ENCODE results near the gene PTPRJ. TPM values are rescaled to one million over a fixed set of nuclear protein-coding genes. Genes with fewer than 3 reads are reported as not detected.
A peak's percentile ranks its signal among the peaks of the same experiment; 100 is the strongest.
"Not testable (repeated sequence)": the region's sequence is repeated elsewhere in the genome, so short reads cannot be mapped to it uniquely, and the experiment has no call there.

PTPRJ gene
- total RNA-seq, 1 experiment from 2014 or later: 15.2 TPM

DNA sequence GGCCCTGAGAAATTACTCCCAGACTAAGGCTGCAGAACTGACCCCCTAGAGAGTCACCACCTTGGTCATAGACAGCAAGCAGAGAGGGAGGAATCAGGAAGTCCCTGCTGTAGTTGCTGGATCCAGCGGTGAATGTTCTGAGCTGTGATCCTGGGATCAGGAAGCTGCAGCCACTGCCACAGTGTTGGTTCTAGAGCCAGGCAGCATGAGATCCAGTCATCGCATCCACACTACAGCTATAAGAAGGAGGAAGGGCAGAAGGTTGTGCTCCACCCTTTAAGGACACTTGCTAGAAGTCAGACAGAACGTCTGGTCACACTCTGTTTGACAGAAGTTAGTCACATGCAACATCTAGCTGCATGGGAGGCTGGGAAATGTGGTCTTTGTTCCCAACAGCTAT, 131.5 kb downstream of the PTPRJ start:
- DNase-seq (ENCODE audit: low spot score): no peak

DNA sequence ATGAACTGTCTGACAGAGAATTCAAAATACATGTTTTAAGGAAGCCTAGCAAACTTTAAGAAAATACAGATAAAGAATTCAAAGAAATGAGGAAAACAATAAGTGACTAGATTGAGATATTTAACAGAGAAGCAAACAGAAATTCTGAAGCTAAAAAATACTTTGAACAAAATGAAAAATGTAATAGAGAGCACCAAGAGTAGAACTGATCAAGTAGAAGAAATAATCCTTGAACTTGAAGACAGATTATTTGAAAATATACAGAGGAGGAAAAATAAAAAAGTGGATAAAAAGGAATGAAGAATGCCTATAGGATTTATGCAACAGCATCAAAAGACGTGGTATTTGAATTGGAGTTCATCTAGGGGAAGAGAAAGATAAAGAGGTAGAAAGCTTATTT, 134.4 kb downstream of the PTPRJ start:
- no peak for DNase-seq (ENCODE audit: low spot score)

DNA sequence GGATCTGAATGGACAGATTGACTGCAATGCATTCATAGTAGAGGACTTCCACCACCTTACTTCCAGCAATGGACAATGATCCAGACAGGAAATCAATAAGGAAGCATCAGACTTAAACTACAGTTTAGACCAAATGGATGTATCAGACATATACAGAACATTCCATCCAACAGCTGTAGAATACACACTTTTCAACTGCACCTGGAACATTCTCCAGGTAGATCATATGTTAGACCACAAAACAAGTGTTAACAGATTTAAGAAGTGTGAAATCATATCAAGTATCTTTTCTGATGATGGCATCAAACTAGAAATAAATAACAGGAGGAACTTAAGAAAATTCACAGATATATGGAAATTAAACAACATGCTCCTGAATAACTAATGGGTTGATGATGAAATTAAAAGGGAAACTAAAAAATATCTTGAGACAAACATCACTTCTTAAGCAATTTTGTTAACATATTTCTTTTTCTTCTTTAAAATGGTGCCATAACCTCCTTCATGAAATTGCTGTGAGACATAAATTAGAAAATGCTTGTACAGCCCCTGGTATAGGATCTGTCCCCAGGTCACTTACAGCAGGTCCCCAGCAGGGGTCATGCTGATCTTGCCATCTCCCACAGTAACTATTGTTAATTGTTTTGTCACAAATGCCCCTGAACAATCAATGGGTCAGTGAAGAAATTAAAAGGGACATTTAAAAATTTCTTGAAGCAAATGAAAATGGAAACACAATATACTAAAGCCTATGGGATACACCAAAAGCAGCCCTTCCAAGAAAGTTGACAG, 136.3 kb downstream of the PTPRJ start:
- no peak for DNase-seq (ENCODE audit: low spot score)

DNA sequence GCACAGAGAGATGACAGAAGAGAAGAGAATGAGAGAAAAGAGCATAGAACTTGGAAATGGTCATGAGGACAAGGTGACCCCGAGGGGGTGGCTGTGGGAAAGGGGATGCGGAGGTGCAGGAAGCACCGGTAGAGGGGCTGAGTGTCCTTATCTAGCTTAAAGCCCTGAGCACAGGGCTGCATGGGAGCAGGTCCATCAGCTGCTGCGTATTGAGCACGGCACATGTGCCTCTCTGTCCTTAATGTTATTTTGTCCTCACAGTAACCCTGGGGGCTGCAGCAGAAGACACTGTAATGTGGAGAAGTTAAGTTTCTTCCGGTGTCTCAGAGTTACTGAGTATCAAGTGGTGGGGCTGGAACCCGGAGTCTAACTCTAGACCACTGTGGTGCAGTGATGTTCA, 141.9 kb downstream of the PTPRJ start:
- DNase-seq (ENCODE audit: low spot score): no peak

DNA sequence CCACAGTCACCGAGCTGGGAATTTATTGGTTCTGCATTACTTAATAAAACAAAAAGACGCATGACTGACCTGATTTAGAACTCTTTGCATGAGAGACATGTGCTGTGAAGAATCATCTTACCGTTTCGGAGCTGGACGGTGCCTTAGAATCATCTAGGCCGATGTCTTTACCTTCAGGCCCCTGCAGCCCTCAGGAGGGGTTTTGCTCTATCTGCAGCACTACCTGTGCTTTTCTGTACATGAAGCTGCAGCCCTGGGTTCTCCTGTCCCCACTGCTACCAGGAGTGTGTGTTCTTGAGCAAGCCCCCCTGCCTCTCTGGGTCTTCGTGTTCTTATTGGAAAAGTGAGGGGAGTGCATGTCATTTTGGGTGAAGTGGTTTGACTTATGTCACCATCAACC, 142.3 kb downstream of the PTPRJ start:
- no peak for DNase-seq (ENCODE audit: low spot score)

DNA sequence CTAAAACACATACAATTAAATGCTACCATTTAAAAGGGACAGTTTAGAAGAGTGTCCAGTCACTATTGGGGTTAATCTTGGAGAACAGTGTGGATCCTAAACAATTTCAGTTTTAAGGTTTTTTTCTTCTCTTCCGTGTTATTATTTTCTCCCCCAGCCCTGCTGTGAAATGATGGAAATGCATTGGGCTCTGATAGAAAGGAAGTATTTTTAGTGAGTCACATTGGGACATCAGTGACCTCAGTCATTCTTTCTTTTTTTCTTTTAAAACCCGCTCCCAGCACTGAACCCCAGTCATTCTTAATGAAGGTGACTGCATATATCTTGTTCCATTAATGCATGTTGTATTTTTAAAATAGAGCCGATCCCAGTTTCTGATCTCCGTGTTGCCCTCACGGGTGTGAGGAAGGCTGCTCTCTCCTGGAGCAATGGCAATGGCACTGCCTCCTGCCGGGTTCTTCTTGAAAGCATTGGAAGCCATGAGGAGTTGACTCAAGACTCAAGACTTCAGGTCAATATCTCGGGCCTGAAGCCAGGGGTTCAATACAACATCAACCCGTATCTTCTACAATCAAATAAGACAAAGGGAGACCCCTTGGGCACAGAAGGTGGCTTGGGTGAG, 143.0 kb downstream of the PTPRJ start:
- no peak for DNase-seq (ENCODE audit: low spot score)

DNA sequence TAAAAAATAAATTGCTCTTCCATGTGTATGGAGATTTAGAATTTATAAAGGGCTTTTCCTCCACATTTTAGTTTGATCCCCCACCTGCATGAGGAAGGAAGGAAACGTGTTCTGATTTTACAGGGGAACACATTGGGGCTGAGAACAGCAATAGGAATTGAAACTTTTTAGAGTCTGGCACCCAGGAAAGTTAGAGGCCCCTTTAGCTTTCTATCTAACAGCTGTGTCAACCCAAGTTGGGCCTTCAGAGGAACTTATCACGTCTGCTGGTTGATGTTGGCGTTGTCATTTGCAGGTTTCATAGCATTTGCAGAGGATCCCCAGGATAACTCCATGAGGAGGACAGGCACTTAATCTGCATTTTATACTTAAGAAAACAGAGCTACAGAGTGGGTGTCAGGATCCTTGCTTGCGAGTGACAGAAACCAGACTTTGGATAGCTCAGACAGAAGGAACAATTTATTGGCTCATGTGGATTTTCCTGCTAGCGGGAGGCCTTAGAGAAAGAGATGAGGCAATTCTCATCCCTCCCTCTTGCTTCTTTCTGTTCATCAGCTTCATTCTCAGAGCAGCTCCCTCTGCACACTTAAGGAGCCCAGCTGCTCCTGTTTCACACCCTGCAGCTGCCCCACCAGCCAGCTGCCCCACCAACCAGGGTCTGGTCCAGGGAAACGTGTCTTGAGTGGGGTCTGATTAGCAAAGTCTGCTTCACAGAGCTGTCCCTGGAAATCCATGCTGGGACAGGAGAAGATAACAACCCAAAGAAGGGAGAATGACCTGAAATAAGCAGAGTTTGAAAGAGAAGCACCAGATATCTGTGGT, 143.8 kb downstream of the PTPRJ start:
- no peak for DNase-seq (ENCODE audit: low spot score)

DNA sequence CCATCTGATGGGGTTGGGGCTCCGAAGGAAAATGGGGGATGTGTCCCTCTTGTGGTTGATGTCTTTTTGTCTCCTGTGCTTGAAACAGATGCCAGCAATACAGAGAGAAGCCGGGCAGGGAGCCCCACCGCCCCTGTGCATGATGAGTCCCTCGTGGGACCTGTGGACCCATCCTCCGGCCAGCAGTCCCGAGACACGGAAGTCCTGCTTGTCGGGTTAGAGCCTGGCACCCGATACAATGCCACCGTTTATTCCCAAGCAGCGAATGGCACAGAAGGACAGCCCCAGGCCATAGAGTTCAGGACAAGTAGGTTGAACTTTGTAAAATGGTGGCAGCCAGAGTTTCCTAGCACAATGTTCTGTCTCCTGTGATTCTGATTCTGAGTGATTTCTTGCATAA, 144.5 kb downstream of the PTPRJ start:
- DNase-seq (ENCODE audit: low spot score): no peak

DNA sequence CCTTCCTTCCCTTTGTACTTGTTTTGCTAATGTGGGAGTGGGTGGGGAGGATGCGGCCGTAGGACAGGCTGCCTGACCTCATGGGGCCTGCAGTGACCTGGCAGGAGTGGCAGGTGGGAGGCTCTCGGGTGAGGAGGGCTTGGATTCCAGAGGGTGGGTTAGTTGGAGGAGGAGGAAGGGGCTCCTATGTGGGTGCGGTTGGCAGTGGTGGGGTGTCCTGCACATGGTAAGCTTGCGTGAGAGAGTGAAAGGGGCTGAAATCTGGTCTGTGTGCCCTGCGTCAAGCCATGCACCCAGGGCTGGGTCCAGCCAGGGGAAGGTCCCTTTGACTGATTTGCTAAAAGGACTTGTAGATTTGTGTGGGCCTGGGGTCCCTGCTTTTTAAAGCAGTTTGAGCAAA, 145.5 kb downstream of the PTPRJ start:
- no peak for DNase-seq (ENCODE audit: low spot score)

DNA sequence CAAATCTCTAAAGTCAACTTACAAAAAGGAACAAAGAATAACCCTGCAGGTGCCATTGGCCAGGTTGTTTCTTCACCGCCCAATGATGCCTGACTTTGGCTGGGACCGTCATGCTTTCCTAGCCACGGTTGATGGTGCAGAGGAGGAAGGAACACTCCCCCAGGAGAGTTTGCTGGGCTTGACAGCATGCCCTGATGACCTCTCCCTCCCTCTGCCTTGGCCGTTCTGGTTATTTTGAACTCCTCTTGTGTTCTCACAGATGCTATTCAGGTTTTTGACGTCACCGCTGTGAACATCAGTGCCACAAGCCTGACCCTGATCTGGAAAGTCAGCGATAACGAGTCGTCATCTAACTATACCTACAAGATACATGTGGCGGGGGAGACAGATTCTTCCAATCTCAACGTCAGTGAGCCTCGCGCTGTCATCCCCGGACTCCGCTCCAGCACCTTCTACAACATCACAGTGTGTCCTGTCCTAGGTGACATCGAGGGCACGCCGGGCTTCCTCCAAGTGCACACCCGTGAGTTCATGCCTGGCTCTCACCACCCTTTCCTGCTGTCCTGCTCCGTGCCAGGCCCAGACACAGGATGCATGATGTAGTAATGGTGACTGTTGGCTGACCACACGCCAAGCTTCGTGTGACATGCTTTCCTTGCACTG, 147.3 kb downstream of the PTPRJ start:
- DNase-seq (ENCODE audit: low spot score): no peak

DNA sequence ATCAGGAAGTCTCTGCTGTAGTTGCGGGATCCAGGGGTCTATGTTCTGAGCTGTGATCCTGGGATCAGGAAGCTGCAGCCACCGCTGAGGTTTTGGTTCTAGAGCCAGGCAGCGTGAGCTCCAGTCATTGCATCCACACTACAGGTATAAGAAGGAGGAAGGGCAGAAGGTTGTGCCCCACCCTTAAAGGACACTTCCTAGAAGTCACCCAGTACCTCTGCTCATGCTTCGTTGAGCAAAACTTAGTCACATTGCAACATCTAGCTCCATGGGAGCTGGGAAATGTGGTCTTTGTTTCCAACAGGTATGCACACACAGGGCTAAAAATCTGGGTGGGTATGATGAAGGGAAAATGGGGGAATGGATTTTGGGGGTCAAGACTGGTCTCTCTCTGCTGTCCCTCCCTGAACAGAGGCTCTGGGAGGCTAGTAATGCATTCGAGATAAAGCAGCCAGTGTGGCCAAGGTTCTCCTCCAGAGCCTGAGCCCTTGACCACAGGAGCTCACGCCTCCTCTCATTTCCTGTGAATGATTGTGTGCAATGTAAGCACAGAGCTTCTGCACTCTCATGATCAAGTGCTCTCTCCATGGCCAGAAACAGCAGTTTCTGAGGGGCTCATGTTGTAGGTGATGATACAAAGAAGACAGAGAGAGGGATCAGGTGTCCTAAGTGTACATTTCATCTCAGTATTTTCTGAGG, 149.5 kb downstream of the PTPRJ start:
- DNase-seq (ENCODE audit: low spot score): no peak

DNA sequence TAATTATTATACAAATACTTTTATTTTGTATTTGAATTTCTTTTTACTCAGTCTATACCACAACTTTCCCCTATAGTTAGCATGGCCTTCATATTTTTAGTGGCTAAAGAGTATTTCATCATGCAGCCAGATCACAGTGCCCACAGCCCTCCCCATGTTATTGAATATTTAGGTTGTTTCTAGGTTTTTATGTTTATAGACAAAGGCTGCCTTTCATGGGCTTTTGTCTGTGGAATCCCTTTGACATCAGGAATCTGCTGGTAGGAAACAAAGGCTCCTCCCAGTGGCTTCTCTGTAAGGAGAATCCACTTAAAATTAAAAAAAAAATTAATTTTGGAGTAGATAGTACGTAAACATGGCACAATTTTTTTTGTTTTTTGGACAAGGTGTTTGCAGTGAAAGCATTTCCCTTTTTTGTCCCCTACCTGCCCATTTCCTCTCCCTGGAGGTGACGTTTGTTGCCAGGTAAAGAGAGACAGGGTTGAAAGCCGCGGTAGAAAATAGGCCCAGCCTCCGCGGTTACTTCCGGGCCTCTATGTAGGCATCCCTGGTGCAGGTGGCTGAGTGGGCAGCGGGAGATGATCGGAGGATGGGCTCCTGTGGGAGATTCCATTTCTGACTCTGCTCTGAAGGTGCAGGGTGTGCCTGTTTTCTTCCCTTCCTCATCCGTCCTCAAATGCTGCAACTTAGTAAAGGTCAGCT, 154.0 kb downstream of the PTPRJ start:
- DNase-seq (ENCODE audit: low spot score): no peak

DNA sequence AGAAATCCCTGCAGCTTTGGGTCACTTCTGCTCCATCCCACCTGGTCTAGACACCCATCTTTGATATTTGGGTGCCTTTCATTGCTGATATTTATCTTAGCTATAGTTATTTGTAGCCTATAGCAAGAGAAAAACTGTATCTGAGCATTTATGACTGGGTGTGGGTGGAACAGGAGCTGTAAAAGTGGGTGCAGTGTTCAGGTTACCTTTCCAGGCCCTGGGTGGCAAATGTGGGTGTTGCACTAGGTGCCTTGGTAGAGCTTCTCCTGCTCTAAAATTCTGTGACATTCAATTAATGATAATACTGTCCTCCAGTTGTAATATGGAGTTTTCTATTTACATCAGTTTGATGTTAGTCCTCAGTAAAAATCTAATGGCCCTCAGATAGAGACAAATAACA, 157.9 kb downstream of the PTPRJ start:
- no peak for DNase-seq (ENCODE audit: low spot score)

DNA sequence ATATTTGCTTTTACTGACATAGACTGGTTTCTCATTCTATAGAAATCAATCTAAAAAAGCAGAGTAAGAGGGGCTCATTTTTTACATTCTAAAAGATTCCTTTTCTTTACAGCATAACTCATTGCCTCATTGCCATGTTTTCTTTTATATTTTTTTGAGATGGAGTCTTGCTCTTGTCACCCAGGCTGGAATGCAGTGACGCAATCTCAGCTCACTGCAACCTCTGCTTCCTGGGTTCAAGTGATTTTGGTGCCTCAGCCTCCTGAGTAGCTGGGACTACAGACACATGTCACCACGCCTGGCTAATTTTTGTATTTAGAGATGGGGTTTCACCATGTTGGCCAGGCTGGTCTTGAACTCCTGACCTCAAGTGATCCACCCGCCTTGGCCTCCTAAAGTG, 159.5 kb downstream of the PTPRJ start:
- not testable (repeated sequence) for DNase-seq (ENCODE audit: low spot score)

DNA sequence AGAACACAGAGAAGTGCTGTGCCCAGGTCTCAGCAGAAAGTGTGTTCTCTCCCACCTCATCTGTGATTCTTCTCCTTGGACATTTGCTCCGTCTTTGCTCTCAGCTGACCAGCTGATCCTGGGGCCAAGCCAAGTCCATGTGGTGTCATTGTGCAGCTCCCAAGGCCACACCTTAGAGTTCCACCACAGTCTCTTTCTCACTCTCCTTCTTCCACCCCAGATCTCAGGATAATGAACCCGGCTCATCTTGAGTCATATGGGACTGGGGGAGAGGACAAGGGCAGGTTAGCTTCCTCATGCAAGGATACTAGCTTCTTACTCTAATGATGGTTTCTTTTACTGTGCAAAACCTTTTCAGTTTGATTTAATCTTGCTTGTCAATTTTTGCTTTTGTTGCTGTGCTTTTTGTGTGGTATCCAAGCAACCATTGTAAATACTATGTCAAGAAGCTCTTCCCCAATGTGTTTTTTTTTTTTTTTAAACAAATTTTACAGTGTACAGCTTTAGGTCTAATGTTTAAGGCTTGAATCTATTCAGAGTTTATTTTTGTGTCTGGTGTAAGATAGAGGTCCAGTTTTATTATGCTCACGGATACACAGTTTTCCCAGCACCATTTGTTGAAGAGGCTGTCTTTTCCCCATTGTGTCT, 161.2 kb downstream of the PTPRJ start:
- peak; percentile 8 for DNase-seq (ENCODE audit: low spot score)

DNA sequence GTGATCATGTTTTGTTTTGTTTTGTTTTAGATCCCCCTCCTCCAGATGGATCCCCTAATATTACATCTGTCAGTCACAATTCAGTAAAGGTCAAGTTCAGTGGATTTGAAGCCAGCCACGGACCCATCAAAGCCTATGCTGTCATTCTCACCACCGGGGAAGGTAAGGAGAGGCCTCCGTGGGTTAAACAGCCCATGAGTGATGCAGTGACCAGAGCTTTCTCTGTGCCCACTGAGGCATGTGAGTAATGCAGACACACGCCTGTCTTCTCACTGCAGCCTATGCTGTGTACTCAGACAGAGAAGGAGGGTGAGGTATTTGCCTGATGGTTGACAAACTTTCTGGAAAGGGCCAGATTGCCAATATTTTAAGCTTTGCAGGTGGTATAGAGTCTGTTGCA, 162.5 kb downstream of the PTPRJ start:
- no peak for DNase-seq (ENCODE audit: low spot score)

DNA sequence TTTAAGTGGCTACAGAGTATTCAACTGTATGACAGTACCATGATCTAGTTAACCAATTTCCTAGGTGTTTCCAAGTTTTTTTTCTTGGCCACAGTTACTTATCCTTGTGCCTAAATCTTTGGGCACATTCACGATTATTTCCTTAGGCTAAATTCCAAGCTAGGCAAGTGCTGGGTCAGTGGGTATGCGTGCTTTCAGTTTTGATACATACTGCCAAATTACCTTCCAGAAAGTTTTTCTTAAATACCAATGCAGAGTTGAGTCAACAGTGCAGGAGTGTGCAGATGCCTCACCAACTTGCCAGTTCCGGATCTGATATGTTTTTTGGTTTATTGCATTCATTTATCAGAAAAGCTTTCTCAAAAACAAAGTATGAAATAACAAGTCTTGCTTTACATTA, 168.4 kb downstream of the PTPRJ start:
- DNase-seq (ENCODE audit: low spot score): no peak

DNA sequence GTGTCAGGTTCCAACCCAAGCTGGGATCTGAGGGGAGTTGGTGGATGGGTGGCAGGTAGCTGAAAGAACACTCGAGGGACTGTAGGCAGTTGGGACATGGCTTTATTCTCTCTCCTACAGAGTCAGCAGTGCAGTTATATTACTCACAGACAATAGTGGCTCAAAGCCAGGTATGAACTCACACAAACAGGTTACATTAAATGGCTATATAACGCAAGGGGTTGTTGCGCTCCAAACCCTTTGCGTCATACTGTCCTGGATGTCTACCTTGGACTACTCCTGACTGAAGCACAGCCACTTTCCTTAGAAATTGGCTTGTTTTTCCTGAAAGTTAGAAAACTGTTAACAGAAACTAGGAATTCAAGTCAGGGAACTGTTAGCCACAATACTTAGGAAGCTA, 169.9 kb downstream of the PTPRJ start:
- DNase-seq (ENCODE audit: low spot score): peak; percentile 19

DNA sequence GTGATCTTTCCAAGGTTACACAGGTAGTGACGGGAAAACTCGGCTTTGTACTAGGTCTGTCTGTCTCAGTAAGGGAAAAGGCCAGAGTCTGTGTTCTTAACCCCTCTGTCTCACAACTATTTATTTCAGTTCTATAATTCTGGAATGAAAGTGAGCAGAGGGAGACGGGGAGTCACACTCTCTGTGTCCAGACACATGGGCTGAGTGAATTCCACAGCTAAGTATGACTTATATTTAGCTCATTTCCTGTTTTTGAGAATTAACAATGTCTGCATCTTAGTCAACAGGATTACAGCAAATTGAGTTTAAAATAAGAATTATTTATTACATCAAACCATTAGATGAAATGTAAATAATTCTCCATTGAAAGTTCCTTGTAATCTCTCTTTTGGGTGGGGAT, 173.8 kb downstream of the PTPRJ start:
- peak; percentile 25 for DNase-seq (ENCODE audit: low spot score)
